Naive thymus-derived CD4-positive, alpha-beta T cell (primary cell): Measurements from ENCODE around the gene USP35. TPM values are rescaled to one million over a fixed set of nuclear protein-coding genes. Genes with fewer than 3 reads are reported as not detected.

Experiments
- ATAC-seq: fragments of 150-1000 bp; cut with Tn5 transposase; 2 replicates; pipeline ENCODE4 v1.10.0; 2021; ENCODE audit warnings: mild to moderate bottlenecking, moderate library complexity
- CTCF ChIA-PET: fragments of 350-600 bp; sonication (Branson Sonifier 250); formaldehyde crosslinking; loops from one replicate; lab custom pipeline; 2021; ENCODE audit warnings: antibody characterized with exemption; lab: Charles Lee
- POLR2A ChIA-PET: fragments of 350-600 bp; sonication (Branson Sonifier 250); formaldehyde crosslinking; loops from one replicate; lab custom pipeline; 2021; ENCODE audit warnings: antibody characterized with exemption, inconsistent platforms; lab: Charles Lee
- DNase-seq, 9 donors: peaks; one replicate each; pipeline versions ENCODE4 v3.0.0 to v3.0.0-alpha.2; 2020 to 2022; ENCODE audit warnings: mixed read lengths in 1 of 9
- H3K27ac ChIP-seq: one replicate; pipeline ENCODE4 v1.7.0; 2013; ENCODE audit warnings: mild to moderate bottlenecking, low read depth, low read length, moderate library complexity
- H3K27me3 ChIP-seq, 2 donors: one replicate each; pipeline ENCODE4 v1.7.0; 2013; ENCODE audit warnings: low read length in 2 of 2, mild to moderate bottlenecking in 2 of 2, moderate library complexity in 2 of 2; ENCODE audit not compliant: control insufficient read depth in 2 of 2, insufficient read depth in 2 of 2
- H3K36me3 ChIP-seq, 3 experiments: 1 replicate in 2 of 3; 2 replicates in 1 of 3; pipeline ENCODE4 v1.7.0; 2013; ENCODE audit warnings: low read length in 3 of 3, mild to moderate bottlenecking in 3 of 3, moderate library complexity in 1 of 3; ENCODE audit not compliant: insufficient read depth in 3 of 3, control insufficient read depth in 2 of 3
- H3K4me1 ChIP-seq, 2 donors: one replicate each; pipeline ENCODE4 v1.7.0; 2013; ENCODE audit warnings: low read length in 2 of 2, mild to moderate bottlenecking in 2 of 2, moderate library complexity in 1 of 2; ENCODE audit not compliant: control insufficient read depth in 2 of 2, insufficient read depth in 2 of 2
- H3K4me3 ChIP-seq: 2 replicates; pipeline ENCODE4 v1.7.0; 2013; ENCODE audit warnings: mild to moderate bottlenecking, low read length
- H3K9me3 ChIP-seq, 3 experiments: 1 replicate in 2 of 3; 2 replicates in 1 of 3; pipeline ENCODE4 v1.7.0; 2013; ENCODE audit warnings: low read length in 3 of 3; ENCODE audit not compliant: control insufficient read depth in 2 of 3
- H3K27ac Mint-ChIP-seq, 9 donors: one replicate each; pipeline ENCODE4 v1.8.0; 2020 to 2022; ENCODE audit warnings: mixed read lengths in 9 of 9, mild to moderate bottlenecking in 8 of 9, moderate library complexity in 5 of 9, inconsistent platforms in 2 of 9
- H3K27me3 Mint-ChIP-seq, 5 donors: one replicate each; pipeline ENCODE4 v1.8.0; 2021 to 2022; ENCODE audit warnings: mixed read lengths in 5 of 5, mild to moderate bottlenecking in 1 of 5
- H3K36me3 Mint-ChIP-seq, 5 donors: one replicate each; pipeline ENCODE4 v1.8.0; 2020 to 2022; ENCODE audit warnings: mixed read lengths in 5 of 5, mild to moderate bottlenecking in 3 of 5, inconsistent platforms in 1 of 5
- H3K4me1 Mint-ChIP-seq, 7 donors: one replicate each; pipeline ENCODE4 v1.8.0; 2020 to 2022; ENCODE audit warnings: mixed read lengths in 7 of 7, mild to moderate bottlenecking in 3 of 7, inconsistent platforms in 1 of 7
- H3K4me3 Mint-ChIP-seq, 10 donors: one replicate each; pipeline ENCODE4 v1.8.0; 2020 to 2022; ENCODE audit warnings: mild to moderate bottlenecking in 10 of 10, mixed read lengths in 10 of 10, moderate library complexity in 6 of 10, inconsistent platforms in 2 of 10
- H3K9me3 Mint-ChIP-seq, 11 donors: one replicate each; pipeline ENCODE4 v1.8.0; 2020 to 2022; ENCODE audit warnings: mixed read lengths in 11 of 11, mild to moderate bottlenecking in 4 of 11, inconsistent platforms in 1 of 11, moderate library complexity in 1 of 11
- intact Hi-C, 2 donors: fragments of 100-400 bp; cut with micrococcal nuclease; formaldehyde crosslinking; loops; one replicate each; pipeline ENCODE4 v1.15.1; 2023
- polyA plus RNA-seq, 2 donors: library from polyadenylated mRNA; unstranded; fragments of 300-500 nt; fragmentation: Illumina TruSeq; gene quantifications; one replicate each; pipeline ENCODE4 v1.2.3, GENCODE V29; 2021
- total RNA-seq, 6 experiments: library from RNA in 5 of 6; stranded (reverse) in 5 of 6; gene quantifications; 1 replicate in 5 of 6; 2 replicates in 1 of 6; pipeline ENCODE4 v1.2.3 and lab custom pipeline; 2021 to 2026

The USP35 gene
- total and polyA plus RNA-seq, 7 experiments from 2014 or later = 1.2 to 19.2 (median 13.2) TPM

GRCh38 chr11:78239781-78240180 lies 51.1 kb downstream of the USP35 start:
- Histone ChIP-seq H3K4me1 (no peaks in the 10 kb centered on the region), H3K4me3 (no peak overlapping the region), H3K27me3 (no peaks in the 10 kb centered on the region), H3K27ac (no peak overlapping the region), H3K9me3 (peaks cover 0 to 11% (median 0%) of the 10 kb centered on the region in 3 experiments), H3K36me3 (no peaks in the 10 kb centered on the region)
- peaks cover 0 to 41% (median 20%) of the 10 kb centered on the region in 11 donors for H3K9me3 Mint-ChIP-seq
- H3K36me3 Mint-ChIP-seq = peaks cover 16 to 73% (median 19%) of the 10 kb centered on the region in 5 donors
- H3K27me3 Mint-ChIP-seq = no peaks in the 10 kb centered on the region
- no peak overlapping the region for H3K27ac Mint-ChIP-seq
- H3K4me1 Mint-ChIP-seq = peaks cover 0 to 16% (median 2%) of the 10 kb centered on the region in 7 donors
- DNase-seq (no peak), ATAC-seq (no peak)
- POLR2A ChIA-PET = no interaction called here
- intact Hi-C loops = no loop called here
- H3K4me3 Mint-ChIP-seq = no peak overlapping the region
- CTCF ChIA-PET = no interaction called here

- Histone ChIP-seq H3K4me3 (no peak overlapping the region), H3K27ac (no peak overlapping the region), H3K27me3 (no peaks in the 10 kb centered on the region), H3K9me3 (peaks cover 0 to 11% (median 0%) of the 10 kb centered on the region in 3 experiments), H3K4me1 (no peaks in the 10 kb centered on the region), H3K36me3 (no peaks in the 10 kb centered on the region)
- peaks cover 8 to 70% (median 19%) of the 10 kb centered on the region in 5 donors for H3K36me3 Mint-ChIP-seq
- intact Hi-C loops = no loop called here
- peak overlapping the region in 2 of 10 donors; percentile 11 to 20 for H3K4me3 Mint-ChIP-seq
- POLR2A ChIA-PET = interaction anchor here (0.6 kb wide), 1 partner anchor 29 kb away, joined by 3 read pairs; no protein-coding TSS in a partner anchor
- CTCF ChIA-PET = no interaction called here
- H3K27me3 Mint-ChIP-seq = no peaks in the 10 kb centered on the region
- no peak for ATAC-seq
- H3K27ac Mint-ChIP-seq = no peak overlapping the region
- DNase-seq = no peak
- H3K9me3 Mint-ChIP-seq = peaks cover 0 to 50% (median 22%) of the 10 kb centered on the region in 11 donors
- H3K4me1 Mint-ChIP-seq = peaks cover 0 to 20% (median 4%) of the 10 kb centered on the region in 7 donors
Measured at GRCh38 chr11:78241475-78241874, 52.8 kb downstream of the USP35 start.

GRCh38 chr11:78244080-78244479 lies 55.4 kb downstream of the USP35 start:
- CTCF ChIA-PET = no interaction called here
- no peak overlapping the region for H3K27ac ChIP-seq
- H3K9me3 ChIP-seq = peaks cover 0 to 11% (median 0%) of the 10 kb centered on the region in 3 experiments
- Mint-ChIP-seq H3K36me3 (peaks cover 0 to 68% (median 9%) of the 10 kb centered on the region in 5 donors), H3K9me3 (peaks cover 0 to 45% (median 21%) of the 10 kb centered on the region in 11 donors), H3K27ac (peak overlapping the region in 1 of 9 donors; percentile 76), H3K4me3 (no peak overlapping the region), H3K27me3 (no peaks in the 10 kb centered on the region), H3K4me1 (peaks cover 0 to 16% (median 4%) of the 10 kb centered on the region in 7 donors)
- no peak overlapping the region for H3K4me3 ChIP-seq
- intact Hi-C loops = no loop called here
- ATAC-seq (no peak), DNase-seq (no peak)
- H3K36me3 ChIP-seq = no peaks in the 10 kb centered on the region
- H3K4me1 ChIP-seq = no peaks in the 10 kb centered on the region
- no peaks in the 10 kb centered on the region for H3K27me3 ChIP-seq
- POLR2A ChIA-PET = interaction anchor here (0.7 kb wide), 1 partner anchor 287 kb away, joined by 3 read pairs; no protein-coding TSS in a partner anchor

- peaks cover 0 to 63% (median 9%) of the 10 kb centered on the region in 5 donors for H3K36me3 Mint-ChIP-seq
- ATAC-seq = no peak
- Histone ChIP-seq H3K27ac (no peak overlapping the region), H3K9me3 (peaks cover 0 to 11% (median 0%) of the 10 kb centered on the region in 3 experiments), H3K36me3 (no peaks in the 10 kb centered on the region), H3K4me1 (no peaks in the 10 kb centered on the region), H3K27me3 (no peaks in the 10 kb centered on the region), H3K4me3 (no peak overlapping the region)
- H3K4me1 Mint-ChIP-seq = peaks cover 0 to 16% (median 4%) of the 10 kb centered on the region in 7 donors
- H3K27ac Mint-ChIP-seq = no peak overlapping the region
- intact Hi-C loops = no loop called here
- ChIA-PET POLR2A (interaction anchor here (0.7 kb wide), 1 partner anchor 288 kb away, joined by 3 read pairs; no protein-coding TSS in a partner anchor), CTCF (no interaction called here)
- DNase-seq = no peak
- no peaks in the 10 kb centered on the region for H3K27me3 Mint-ChIP-seq
- peaks cover 0 to 45% (median 21%) of the 10 kb centered on the region in 11 donors for H3K9me3 Mint-ChIP-seq
- H3K4me3 Mint-ChIP-seq = no peak overlapping the region
Measured at GRCh38 chr11:78244546-78245255, 56.0 kb downstream of the USP35 start.

- intact Hi-C loops = no loop called here
- no peaks in the 10 kb centered on the region for H3K36me3 ChIP-seq
Measured at GRCh38 chr11:78248191-78248590, 59.5 kb downstream of the USP35 start.

GRCh38 chr11:78248903-78249302 lies 60.2 kb downstream of the USP35 start:
- no peak for DNase-seq
- H3K4me1 ChIP-seq = no peaks in the 10 kb centered on the region
- Mint-ChIP-seq H3K9me3 (peaks cover 0 to 17% (median 3%) of the 10 kb centered on the region in 11 donors), H3K4me1 (peaks cover 0 to 26% (median 4%) of the 10 kb centered on the region in 7 donors), H3K27ac (no peak overlapping the region), H3K27me3 (no peaks in the 10 kb centered on the region), H3K4me3 (no peak overlapping the region), H3K36me3 (peaks cover 0 to 53% (median 0%) of the 10 kb centered on the region in 5 donors)
- intact Hi-C loops = no loop called here
- ChIA-PET CTCF (no interaction called here), POLR2A (no interaction called here)
- ATAC-seq = no peak
- H3K4me3 ChIP-seq = no peak overlapping the region
- H3K9me3 ChIP-seq = no peaks in the 10 kb centered on the region
- H3K27me3 ChIP-seq = no peaks in the 10 kb centered on the region
- H3K36me3 ChIP-seq = no peaks in the 10 kb centered on the region
- no peak overlapping the region for H3K27ac ChIP-seq

More at GRCh38 chr11:78248191-78248590, 59.5 kb downstream of the USP35 start:
- no peak overlapping the region for H3K4me3 Mint-ChIP-seq
- H3K4me1 Mint-ChIP-seq = peaks cover 0 to 28% (median 4%) of the 10 kb centered on the region in 7 donors
- no peaks in the 10 kb centered on the region for H3K27me3 Mint-ChIP-seq
- no peak overlapping the region for H3K4me3 ChIP-seq
- H3K4me1 ChIP-seq = no peaks in the 10 kb centered on the region
- ChIA-PET POLR2A (no interaction called here), CTCF (interaction anchor here (0.7 kb wide), 1 partner anchor 997 kb away, joined by 3 read pairs; no protein-coding TSS in a partner anchor)
- no peaks in the 10 kb centered on the region for H3K27me3 ChIP-seq
- peaks cover 0 to 20% (median 3%) of the 10 kb centered on the region in 11 donors for H3K9me3 Mint-ChIP-seq
- DNase-seq (no peak), ATAC-seq (no peak)
- peaks cover 0 to 52% (median 0%) of the 10 kb centered on the region in 5 donors for H3K36me3 Mint-ChIP-seq
- no peak overlapping the region for H3K27ac ChIP-seq
- no peaks in the 10 kb centered on the region for H3K9me3 ChIP-seq
- H3K27ac Mint-ChIP-seq = no peak overlapping the region
